GM12873 (cell line): ENCODE data around the gene CEP120.

Experiments
- TF ChIP-seq, protein P1 (sequence below): IDR thresholded peaks from 2 replicates; pipeline ENCODE4 v1.5.1; 2012; ENCODE audit warnings: low read depth, mild to moderate bottlenecking, moderate library complexity, low read length, control low read depth; ENCODE audit not compliant: insufficient read depth; ENCODE audit errors: missing control alignments

CEP120 gene

DNA sequence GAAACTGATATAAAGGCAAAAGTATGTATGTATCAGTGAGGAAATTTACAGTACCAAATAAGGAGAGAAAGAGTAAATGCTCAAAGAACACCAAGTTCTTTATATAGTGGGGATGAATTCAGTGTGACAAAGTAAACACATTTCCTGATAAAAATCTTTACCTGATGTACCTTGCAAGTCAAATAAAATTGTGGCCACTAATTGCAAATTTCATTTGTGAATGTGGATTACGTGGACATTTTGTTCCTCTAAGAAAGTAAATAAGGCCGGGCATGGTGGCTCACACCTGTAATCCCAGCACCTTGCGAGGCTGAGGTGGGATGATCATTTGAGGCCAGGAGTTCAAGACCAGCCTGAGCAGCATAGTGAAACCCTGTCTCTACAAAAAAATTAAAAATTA lies 25.7 kb downstream of the CEP120 start:
- TF ChIP-seq, protein P1, sequence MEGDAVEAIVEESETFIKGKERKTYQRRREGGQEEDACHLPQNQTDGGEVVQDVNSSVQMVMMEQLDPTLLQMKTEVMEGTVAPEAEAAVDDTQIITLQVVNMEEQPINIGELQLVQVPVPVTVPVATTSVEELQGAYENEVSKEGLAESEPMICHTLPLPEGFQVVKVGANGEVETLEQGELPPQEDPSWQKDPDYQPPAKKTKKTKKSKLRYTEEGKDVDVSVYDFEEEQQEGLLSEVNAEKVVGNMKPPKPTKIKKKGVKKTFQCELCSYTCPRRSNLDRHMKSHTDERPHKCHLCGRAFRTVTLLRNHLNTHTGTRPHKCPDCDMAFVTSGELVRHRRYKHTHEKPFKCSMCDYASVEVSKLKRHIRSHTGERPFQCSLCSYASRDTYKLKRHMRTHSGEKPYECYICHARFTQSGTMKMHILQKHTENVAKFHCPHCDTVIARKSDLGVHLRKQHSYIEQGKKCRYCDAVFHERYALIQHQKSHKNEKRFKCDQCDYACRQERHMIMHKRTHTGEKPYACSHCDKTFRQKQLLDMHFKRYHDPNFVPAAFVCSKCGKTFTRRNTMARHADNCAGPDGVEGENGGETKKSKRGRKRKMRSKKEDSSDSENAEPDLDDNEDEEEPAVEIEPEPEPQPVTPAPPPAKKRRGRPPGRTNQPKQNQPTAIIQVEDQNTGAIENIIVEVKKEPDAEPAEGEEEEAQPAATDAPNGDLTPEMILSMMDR, result no peak

DNA sequence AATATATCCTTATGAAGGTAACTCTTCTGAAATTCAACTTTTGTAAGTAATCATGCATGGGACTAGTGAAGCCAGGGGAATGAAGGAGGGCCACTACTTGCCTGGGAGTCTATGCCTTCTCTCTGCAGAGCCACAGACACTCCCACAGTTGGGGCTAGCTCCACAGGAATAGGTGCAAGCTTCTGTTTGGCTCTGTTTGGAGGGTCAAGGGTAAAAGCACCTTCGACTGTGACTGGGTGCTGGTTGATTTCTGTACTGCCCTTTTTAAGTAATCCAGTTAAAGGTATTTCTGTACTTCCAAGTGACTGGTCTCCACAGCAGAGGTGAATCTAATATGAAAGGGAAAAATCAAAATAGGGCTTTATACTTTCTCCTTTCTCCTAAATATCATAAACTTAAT lies 32.2 kb downstream of the CEP120 start:
- TF ChIP-seq, protein P1, result no peak

DNA sequence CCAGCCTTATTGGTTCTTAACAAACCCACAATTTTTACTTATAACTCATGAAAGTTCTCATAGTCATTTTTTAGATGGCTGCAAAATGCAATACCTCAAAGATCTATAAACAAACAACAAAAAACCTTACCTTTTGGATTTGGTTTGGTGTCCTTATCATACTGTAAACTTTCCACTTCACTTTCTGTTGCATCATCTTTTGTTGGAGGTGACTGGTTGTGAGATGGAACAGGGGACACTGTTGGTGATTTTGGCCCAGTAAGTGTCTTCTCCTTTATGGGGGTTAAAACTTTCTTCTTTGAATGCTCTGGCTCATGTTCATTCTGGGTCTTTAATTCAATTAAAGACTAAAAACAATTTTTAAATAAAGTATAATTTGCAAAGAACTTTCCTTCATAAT lies 33.4 kb downstream of the CEP120 start:
- TF ChIP-seq, protein P1, result no peak

DNA sequence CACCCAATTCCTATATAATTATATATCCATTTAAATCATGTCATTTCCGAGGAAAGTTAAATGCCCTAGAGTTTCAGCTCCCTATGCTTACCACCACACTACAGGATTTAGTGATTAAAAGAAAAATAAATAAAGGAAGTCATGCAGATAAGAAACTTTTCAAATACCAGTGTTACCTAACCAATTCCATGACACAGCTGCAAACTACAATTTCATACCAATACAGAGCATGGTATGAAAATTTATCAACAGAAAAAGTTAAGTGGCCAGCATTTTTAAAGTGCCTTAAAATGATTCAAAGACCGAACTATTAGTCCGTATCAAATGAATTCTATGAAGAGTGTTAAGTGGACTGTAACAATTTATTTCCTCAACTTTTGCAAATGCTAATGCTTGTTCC lies 35.9 kb downstream of the CEP120 start:
- TF ChIP-seq, protein P1, result no peak

DNA sequence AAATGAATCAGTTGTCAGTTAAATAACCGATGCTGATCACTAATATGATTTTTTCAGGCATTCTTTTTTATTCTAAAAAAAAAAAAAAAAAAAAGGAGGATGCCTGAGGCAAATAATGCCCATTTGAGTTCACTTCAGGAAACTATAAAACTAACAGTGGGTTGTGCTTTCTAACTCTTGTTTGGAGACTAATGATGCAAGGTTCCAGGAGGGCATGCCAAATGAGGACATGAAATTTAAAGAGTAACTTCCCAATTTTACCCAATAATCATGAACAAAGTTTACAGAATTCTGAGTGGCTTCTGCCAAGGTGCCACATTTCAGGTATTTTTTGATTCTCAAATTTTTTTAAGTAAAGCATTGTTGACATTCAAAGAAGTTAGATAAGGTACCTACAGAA lies 41.0 kb downstream of the CEP120 start:
- TF ChIP-seq, protein P1, result no peak

DNA sequence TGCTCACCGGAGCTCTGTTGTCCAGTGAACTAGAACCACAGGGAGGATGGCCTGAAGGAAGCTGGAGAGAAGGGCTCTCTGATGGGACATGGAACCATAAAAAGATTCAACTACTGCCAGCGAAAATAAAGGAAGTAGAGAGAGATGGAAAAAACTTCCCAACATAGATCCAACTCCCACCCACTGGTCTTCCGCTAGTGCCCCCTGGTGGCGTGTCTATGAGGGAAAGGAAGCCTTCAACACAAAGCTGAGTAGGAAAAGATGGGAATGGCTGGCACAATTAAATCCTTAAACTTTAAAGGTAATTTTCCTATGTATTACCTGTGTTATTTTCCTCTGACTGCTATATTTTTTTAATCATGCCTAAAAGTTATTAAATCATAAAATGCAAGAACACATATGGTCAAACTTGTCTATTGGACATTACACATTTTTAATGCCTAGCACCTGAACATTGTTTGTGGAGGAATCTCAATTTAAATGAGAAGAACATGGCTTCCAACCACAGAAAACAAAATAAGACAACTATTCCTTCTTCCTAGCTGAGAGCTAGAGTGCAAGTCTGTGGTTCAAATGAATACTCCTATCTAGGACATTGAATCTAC lies 51.5 kb downstream of the CEP120 start:
- TF ChIP-seq, protein P1, result peak; percentile 59

DNA sequence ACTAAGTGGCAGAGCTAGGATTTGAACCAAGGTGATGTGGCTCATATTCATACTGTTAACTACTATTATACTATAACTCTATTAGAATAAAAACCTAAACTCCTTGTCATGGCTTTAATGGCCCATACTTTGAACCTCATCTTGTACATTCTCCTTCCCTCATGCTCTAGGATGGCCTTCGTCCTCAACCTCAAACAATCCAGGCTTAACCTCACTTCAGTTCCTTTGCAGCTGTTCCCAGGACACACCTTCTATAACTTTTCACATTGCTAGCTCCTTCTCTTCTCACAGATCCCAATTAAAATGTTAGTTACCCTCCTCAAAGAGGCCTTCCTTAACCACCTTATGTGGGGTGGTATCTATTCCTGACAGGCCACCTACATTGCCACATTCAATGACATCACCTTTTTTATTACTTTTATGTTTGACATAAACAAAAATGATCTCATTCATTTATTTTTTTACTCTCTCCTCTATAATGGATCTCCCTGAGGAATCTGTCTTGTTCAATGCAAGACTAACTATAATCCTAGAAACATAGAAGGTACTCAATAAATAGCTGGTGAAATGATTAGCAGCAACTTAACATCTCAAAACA lies 53.7 kb downstream of the CEP120 start:
- TF ChIP-seq, protein P1, result no peak

DNA sequence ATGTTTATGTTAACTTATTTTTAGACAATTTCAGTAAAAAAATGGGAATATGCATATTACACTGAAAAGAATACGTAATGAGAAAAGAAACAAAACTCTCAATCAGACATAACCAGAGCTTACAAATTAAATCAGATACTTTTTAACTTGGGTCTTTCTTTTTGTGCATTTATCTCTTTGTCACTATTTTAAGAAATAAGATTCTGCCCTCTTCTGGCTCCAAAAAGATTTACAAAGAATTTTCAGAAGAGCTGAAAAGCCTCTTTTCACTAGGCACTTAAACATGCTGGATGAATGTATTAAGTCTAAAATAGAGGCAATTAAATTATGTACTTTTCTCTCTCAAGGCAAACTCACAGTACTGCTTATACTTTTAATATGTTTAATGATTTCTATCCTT lies 55.5 kb downstream of the CEP120 start:
- TF ChIP-seq, protein P1, result no peak
